WTC11 (cell line): Measurements from ENCODE around the gene SPECC1L. TPM values are rescaled to one million over a fixed set of nuclear protein-coding genes. Genes with fewer than 3 reads are reported as not detected.

Experiments
- ATAC-seq: fragments of 200-7000 bp; cut with Tn5 transposase; 2 replicates; pipeline ENCODE4 v1.10.0; 2021; ENCODE audit warnings: mild to moderate bottlenecking, moderate library complexity
- CTCF ChIA-PET: fragments of 300-600 bp; sonication (Branson Sonifier 250); formaldehyde crosslinking; loops from one replicate; lab custom pipeline; 2021; ENCODE audit warnings: antibody characterized with exemption; lab: Charles Lee
- POLR2A ChIA-PET: fragments of 350-600 bp; sonication (Branson Sonifier 250); formaldehyde crosslinking; loops from one replicate; lab custom pipeline; 2021; ENCODE audit warnings: antibody characterized with exemption; lab: Charles Lee
- DNase-seq: peaks from one replicate; pipeline ENCODE4 v3.0.0; 2021; ENCODE audit warnings: low spot score
- H3K27ac Mint-ChIP-seq: 2 replicates; pipeline ENCODE4 v1.8.0; 2021; ENCODE audit warnings: mixed read lengths
- H3K27me3 Mint-ChIP-seq: 2 replicates; pipeline ENCODE4 v1.8.0; 2021; ENCODE audit warnings: low read depth, mild to moderate bottlenecking, moderate library complexity, mixed read lengths
- H3K36me3 Mint-ChIP-seq: 2 replicates; pipeline ENCODE4 v1.8.0; 2021; ENCODE audit warnings: mixed read lengths
- H3K4me1 Mint-ChIP-seq: 2 replicates; pipeline ENCODE4 v1.8.0; 2022; ENCODE audit warnings: mixed read lengths
- H3K4me3 Mint-ChIP-seq: 2 replicates; pipeline ENCODE4 v1.8.0; 2021; ENCODE audit warnings: mild to moderate bottlenecking, moderate library complexity, mixed read lengths
- H3K9me3 Mint-ChIP-seq: 2 replicates; pipeline ENCODE4 v1.8.0; 2021; ENCODE audit warnings: mixed read lengths
- ETV6 ChIP-seq: sonication (generic); formaldehyde crosslinking; IDR thresholded peaks from 2 replicates; pipeline ENCODE4 v1.8.1; 2022; ENCODE audit warnings: mild to moderate bottlenecking, missing genetic modification reagents
- JAZF1 ChIP-seq: fragments of 250-450 bp; sonication (Bioruptor Pico); IDR thresholded peaks from 2 replicates; pipeline ENCODE4 v1.9.0; 2021; ENCODE audit warnings: moderate library complexity, mild to moderate bottlenecking, inconsistent platforms
- PRRX2 ChIP-seq: fragments of 250-450 bp; sonication (Bioruptor Pico); IDR thresholded peaks from 2 replicates; pipeline ENCODE4 v1.8.0; 2021; ENCODE audit warnings: mild to moderate bottlenecking
- RELA ChIP-seq: sonication (generic); formaldehyde crosslinking; IDR thresholded peaks from 2 replicates; pipeline ENCODE4 v1.8.1; 2022; ENCODE audit warnings: missing genetic modification reagents, mild to moderate bottlenecking, borderline replicate concordance
- TEAD1 ChIP-seq: sonication (generic); formaldehyde crosslinking; IDR thresholded peaks from 2 replicates; pipeline ENCODE4 v1.8.0; 2022; ENCODE audit warnings: mild to moderate bottlenecking, missing genetic modification reagents
- ZBTB21 ChIP-seq: sonication (generic); formaldehyde crosslinking; IDR thresholded peaks from 2 replicates; pipeline ENCODE4 v1.8.1; 2023; ENCODE audit warnings: mild to moderate bottlenecking, missing genetic modification reagents, borderline replicate concordance
- ZBTB43 ChIP-seq: sonication (generic); formaldehyde crosslinking; IDR thresholded peaks from 2 replicates; pipeline ENCODE4 v1.8.1; 2023; ENCODE audit warnings: mild to moderate bottlenecking, missing genetic modification reagents
- ZNF416 ChIP-seq: fragments of 250-450 bp; sonication (Bioruptor Pico); IDR thresholded peaks from 2 replicates; pipeline ENCODE4 v1.9.0; 2021; ENCODE audit warnings: mild to moderate bottlenecking, inconsistent platforms
- ZNF423 ChIP-seq: fragments of 250-450 bp; sonication (Bioruptor Pico); IDR thresholded peaks from 2 replicates; pipeline ENCODE4 v2.1.2; 2022; ENCODE audit warnings: mild to moderate bottlenecking, moderate library complexity
- ZNF532 ChIP-seq: fragments of 250-450 bp; sonication (Bioruptor Pico); IDR thresholded peaks from 2 replicates; pipeline ENCODE4 v1.9.0; 2021; ENCODE audit warnings: mild to moderate bottlenecking, borderline replicate concordance
- ZNF671 ChIP-seq: fragments of 250-450 bp; sonication (Bioruptor Pico); IDR thresholded peaks from 2 replicates; pipeline ENCODE4 v1.8.0; 2021; ENCODE audit warnings: mild to moderate bottlenecking
- total RNA-seq: library from RNA; stranded (reverse); gene quantifications from 3 replicates; pipeline ENCODE4 v1.2.3, GENCODE V29; 2021
- TF ChIP-seq, protein P1 (sequence below): sonication (generic); formaldehyde crosslinking; IDR thresholded peaks from 2 replicates; pipeline ENCODE4 v1.8.1; 2023; ENCODE audit warnings: mild to moderate bottlenecking, moderate library complexity, missing genetic modification reagents
- TF ChIP-seq, protein P2 (sequence below): sonication (generic); formaldehyde crosslinking; IDR thresholded peaks from 2 replicates; pipeline ENCODE4 v1.8.1; 2022; ENCODE audit warnings: low read depth, mild to moderate bottlenecking, moderate library complexity, missing genetic modification reagents, borderline replicate concordance
- TF ChIP-seq, protein P3 (sequence below): sonication (generic); formaldehyde crosslinking; IDR thresholded peaks from 2 replicates; pipeline ENCODE4 v1.8.1; 2022; ENCODE audit warnings: mild to moderate bottlenecking, moderate library complexity, missing genetic modification reagents
- TF ChIP-seq, protein P4 (sequence below): sonication (generic); formaldehyde crosslinking; IDR thresholded peaks from 2 replicates; pipeline ENCODE4 v1.8.0; 2023; ENCODE audit warnings: missing genetic modification reagents, mild to moderate bottlenecking, borderline replicate concordance
- TF ChIP-seq, protein P5 (sequence below): sonication (generic); formaldehyde crosslinking; IDR thresholded peaks from 2 replicates; pipeline ENCODE4 v1.8.0; 2022; ENCODE audit warnings: mild to moderate bottlenecking, missing genetic modification reagents

The SPECC1L gene
- total RNA-seq, 1 experiment from 2014 or later: 44.6 TPM

DNA sequence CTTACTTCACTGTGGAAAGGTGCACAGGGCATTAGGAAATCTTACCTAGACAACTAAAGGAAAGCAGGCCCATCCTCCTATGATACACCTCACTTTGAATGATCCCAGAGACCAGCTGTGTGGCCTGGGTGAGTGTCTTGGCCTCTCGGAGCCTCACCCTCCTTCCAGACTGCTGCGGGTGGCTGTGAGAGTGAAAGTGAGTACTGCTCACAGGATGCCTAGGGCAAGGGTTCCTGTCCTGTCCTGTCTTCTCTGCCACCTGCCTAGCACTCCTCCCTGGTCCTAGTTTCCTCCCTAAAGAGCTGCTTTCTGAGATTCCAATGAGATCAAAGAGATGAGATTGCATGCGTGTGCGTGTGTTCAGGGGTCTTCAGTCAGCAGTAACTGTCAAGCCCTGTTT lies 137.3 kb downstream of the SPECC1L start:
- no peaks in the 10 kb centered on the region for H3K9me3 Mint-ChIP-seq
- TF ChIP-seq PRRX2 (CRISPR knock-in tag) (no peak), ZNF532 (no peak), ZNF416 (CRISPR knock-in tag) (no peak), ZNF423 (no peak), JAZF1 (CRISPR knock-in tag) (no peak), ZBTB21 (no peak)
- TF ChIP-seq, protein P1, sequence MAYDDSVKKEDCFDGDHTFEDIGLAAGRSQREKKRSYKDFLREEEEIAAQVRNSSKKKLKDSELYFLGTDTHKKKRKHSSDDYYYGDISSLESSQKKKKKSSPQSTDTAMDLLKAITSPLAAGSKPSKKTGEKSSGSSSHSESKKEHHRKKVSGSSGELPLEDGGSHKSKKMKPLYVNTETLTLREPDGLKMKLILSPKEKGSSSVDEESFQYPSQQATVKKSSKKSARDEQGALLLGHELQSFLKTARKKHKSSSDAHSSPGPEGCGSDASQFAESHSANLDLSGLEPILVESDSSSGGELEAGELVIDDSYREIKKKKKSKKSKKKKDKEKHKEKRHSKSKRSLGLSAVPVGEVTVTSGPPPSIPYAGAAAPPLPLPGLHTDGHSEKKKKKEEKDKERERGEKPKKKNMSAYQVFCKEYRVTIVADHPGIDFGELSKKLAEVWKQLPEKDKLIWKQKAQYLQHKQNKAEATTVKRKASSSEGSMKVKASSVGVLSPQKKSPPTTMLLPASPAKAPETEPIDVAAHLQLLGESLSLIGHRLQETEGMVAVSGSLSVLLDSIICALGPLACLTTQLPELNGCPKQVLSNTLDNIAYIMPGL (CRISPR knock-in tag): no peak
- TF ChIP-seq, protein P2, sequence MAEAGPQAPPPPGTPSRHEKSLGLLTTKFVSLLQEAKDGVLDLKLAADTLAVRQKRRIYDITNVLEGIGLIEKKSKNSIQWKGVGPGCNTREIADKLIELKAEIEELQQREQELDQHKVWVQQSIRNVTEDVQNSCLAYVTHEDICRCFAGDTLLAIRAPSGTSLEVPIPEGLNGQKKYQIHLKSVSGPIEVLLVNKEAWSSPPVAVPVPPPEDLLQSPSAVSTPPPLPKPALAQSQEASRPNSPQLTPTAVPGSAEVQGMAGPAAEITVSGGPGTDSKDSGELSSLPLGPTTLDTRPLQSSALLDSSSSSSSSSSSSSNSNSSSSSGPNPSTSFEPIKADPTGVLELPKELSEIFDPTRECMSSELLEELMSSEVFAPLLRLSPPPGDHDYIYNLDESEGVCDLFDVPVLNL (CRISPR knock-in tag): no peak
- H3K4me3 Mint-ChIP-seq: no peak overlapping the region
- peaks cover 14% of the 10 kb centered on the region for H3K36me3 Mint-ChIP-seq
- DNase-seq: no peak
- H3K27me3 Mint-ChIP-seq: no peaks in the 10 kb centered on the region
- ChIA-PET CTCF (interaction anchor here (1.3 to 2.6 kb wide), 4 partner anchors 14 to 114 kb away, joined by 5 to 21 read pairs (median 13); no protein-coding TSS in a partner anchor), POLR2A (no interaction called here)
- H3K27ac Mint-ChIP-seq: peak overlapping the region; percentile 71; the same call in 1 of the 2 replicates
- H3K4me1 Mint-ChIP-seq: peaks cover 25% of the 10 kb centered on the region
- ATAC-seq: no peak

DNA sequence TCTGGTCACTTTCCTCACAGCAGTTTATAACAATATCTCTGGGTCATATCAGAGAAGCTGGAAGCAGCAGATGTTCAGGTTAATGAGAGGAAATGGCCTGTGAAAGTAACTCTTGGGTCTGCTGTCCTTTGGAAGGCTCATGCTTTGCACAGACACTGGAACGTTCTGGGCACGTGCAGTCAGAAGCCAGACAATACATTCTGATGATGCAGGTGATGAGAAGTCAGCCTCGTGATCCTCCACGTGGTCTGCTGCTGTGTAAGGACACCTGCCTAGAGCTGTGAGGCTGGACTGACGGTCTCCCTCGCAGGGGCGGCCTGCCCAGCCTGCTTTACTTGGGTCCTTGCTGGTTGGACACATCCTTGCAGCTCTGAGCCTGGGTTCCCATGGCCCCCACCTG lies 138.0 kb downstream of the SPECC1L start:
- ChIA-PET CTCF (interaction anchor here (2.2 kb wide), 1 partner anchor 14 kb away, joined by 21 read pairs; no protein-coding TSS in a partner anchor), POLR2A (no interaction called here)
- Mint-ChIP-seq H3K4me3 (no peak overlapping the region), H3K27ac (peak overlapping the region; percentile 23; the same call in 1 of the 2 replicates), H3K9me3 (no peaks in the 10 kb centered on the region), H3K27me3 (no peaks in the 10 kb centered on the region), H3K36me3 (peaks cover 14% of the 10 kb centered on the region), H3K4me1 (peaks cover 25% of the 10 kb centered on the region)
- no peak for DNase-seq
- ATAC-seq: no peak
- TF ChIP-seq RELA (CRISPR knock-in tag) (no peak), ETV6 (CRISPR knock-in tag) (no peak), TEAD1 (CRISPR knock-in tag) (no peak), ZBTB43 (CRISPR knock-in tag) (no peak), ZNF671 (CRISPR knock-in tag) (no peak), ZBTB21 (no peak)
- TF ChIP-seq, protein P3, sequence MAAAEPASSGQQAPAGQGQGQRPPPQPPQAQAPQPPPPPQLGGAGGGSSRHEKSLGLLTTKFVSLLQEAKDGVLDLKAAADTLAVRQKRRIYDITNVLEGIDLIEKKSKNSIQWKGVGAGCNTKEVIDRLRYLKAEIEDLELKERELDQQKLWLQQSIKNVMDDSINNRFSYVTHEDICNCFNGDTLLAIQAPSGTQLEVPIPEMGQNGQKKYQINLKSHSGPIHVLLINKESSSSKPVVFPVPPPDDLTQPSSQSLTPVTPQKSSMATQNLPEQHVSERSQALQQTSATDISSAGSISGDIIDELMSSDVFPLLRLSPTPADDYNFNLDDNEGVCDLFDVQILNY (CRISPR knock-in tag): no peak
- TF ChIP-seq, protein P2 (CRISPR knock-in tag): no peak
- TF ChIP-seq, protein P4, sequence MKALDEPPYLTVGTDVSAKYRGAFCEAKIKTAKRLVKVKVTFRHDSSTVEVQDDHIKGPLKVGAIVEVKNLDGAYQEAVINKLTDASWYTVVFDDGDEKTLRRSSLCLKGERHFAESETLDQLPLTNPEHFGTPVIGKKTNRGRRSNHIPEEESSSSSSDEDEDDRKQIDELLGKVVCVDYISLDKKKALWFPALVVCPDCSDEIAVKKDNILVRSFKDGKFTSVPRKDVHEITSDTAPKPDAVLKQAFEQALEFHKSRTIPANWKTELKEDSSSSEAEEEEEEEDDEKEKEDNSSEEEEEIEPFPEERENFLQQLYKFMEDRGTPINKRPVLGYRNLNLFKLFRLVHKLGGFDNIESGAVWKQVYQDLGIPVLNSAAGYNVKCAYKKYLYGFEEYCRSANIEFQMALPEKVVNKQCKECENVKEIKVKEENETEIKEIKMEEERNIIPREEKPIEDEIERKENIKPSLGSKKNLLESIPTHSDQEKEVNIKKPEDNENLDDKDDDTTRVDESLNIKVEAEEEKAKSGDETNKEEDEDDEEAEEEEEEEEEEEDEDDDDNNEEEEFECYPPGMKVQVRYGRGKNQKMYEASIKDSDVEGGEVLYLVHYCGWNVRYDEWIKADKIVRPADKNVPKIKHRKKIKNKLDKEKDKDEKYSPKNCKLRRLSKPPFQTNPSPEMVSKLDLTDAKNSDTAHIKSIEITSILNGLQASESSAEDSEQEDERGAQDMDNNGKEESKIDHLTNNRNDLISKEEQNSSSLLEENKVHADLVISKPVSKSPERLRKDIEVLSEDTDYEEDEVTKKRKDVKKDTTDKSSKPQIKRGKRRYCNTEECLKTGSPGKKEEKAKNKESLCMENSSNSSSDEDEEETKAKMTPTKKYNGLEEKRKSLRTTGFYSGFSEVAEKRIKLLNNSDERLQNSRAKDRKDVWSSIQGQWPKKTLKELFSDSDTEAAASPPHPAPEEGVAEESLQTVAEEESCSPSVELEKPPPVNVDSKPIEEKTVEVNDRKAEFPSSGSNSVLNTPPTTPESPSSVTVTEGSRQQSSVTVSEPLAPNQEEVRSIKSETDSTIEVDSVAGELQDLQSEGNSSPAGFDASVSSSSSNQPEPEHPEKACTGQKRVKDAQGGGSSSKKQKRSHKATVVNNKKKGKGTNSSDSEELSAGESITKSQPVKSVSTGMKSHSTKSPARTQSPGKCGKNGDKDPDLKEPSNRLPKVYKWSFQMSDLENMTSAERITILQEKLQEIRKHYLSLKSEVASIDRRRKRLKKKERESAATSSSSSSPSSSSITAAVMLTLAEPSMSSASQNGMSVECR (CRISPR knock-in tag): no peak
- TF ChIP-seq, protein P5, sequence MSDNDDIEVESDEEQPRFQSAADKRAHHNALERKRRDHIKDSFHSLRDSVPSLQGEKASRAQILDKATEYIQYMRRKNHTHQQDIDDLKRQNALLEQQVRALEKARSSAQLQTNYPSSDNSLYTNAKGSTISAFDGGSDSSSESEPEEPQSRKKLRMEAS (CRISPR knock-in tag): no peak
